Stimulated activated naive CD8-positive, alpha-beta T cell treated with anti-CD3 and anti-CD28 coated beads, Interleukin-15, amount 100 ng/mL, for 72 hours (primary cell): ENCODE results near the gene CACNB3.

Source experiments
- ATAC-seq: fragments of 150-1000 bp; cut with Tn5 transposase; 2 replicates; pipeline ENCODE4 v1.10.0; 2021; ENCODE audit warnings: mild to moderate bottlenecking, moderate library complexity
- DNase-seq, 2 donors: peaks; one replicate each; pipeline ENCODE4 v3.0.0; 2021 to 2022
- H3K27ac Mint-ChIP-seq, 2 donors: one replicate each; pipeline ENCODE4 v1.8.0; 2022; ENCODE audit warnings: mild to moderate bottlenecking in 2 of 2, mixed read lengths in 2 of 2, moderate library complexity in 2 of 2
- H3K27me3 Mint-ChIP-seq: one replicate; pipeline ENCODE4 v1.8.0; 2022; ENCODE audit warnings: mixed read lengths
- H3K4me1 Mint-ChIP-seq: one replicate; pipeline ENCODE4 v1.8.0; 2022; ENCODE audit warnings: mild to moderate bottlenecking, mixed read lengths
- H3K4me3 Mint-ChIP-seq, 2 donors: one replicate each; pipeline ENCODE4 v1.8.0; 2022; ENCODE audit warnings: mild to moderate bottlenecking in 2 of 2, mixed read lengths in 2 of 2, moderate library complexity in 1 of 2
- H3K9me3 Mint-ChIP-seq, 2 donors: one replicate each; pipeline ENCODE4 v1.8.0; 2022; ENCODE audit warnings: mixed read lengths in 2 of 2

Gene CACNB3

GRCh38 chr12:48782457-48783395, 35.6 kb upstream of the CACNB3 start:
- no peak overlapping the region for H3K4me3 Mint-ChIP-seq
- H3K27me3 Mint-ChIP-seq: peaks cover 47% of the 10 kb centered on the region
- peak; percentile 26 for ATAC-seq

GRCh38 chr12:48783432-48783831, 34.9 kb upstream of the CACNB3 start:
- ATAC-seq: no peak
- DNase-seq: no peak
- Mint-ChIP-seq H3K9me3 (no peaks in the 10 kb centered on the region), H3K4me3 (no peak overlapping the region), H3K27me3 (peaks cover 54% of the 10 kb centered on the region), H3K27ac (no peak overlapping the region), H3K4me1 (peaks cover 11% of the 10 kb centered on the region)

More at GRCh38 chr12:48782457-48783395, 35.6 kb upstream of the CACNB3 start:
- peaks cover 8% of the 10 kb centered on the region for H3K4me1 Mint-ChIP-seq
- no peaks in the 10 kb centered on the region for H3K9me3 Mint-ChIP-seq
- H3K27ac Mint-ChIP-seq: peak overlapping the region in 1 of 2 donors; percentile 30
- no peak for DNase-seq

DNA sequence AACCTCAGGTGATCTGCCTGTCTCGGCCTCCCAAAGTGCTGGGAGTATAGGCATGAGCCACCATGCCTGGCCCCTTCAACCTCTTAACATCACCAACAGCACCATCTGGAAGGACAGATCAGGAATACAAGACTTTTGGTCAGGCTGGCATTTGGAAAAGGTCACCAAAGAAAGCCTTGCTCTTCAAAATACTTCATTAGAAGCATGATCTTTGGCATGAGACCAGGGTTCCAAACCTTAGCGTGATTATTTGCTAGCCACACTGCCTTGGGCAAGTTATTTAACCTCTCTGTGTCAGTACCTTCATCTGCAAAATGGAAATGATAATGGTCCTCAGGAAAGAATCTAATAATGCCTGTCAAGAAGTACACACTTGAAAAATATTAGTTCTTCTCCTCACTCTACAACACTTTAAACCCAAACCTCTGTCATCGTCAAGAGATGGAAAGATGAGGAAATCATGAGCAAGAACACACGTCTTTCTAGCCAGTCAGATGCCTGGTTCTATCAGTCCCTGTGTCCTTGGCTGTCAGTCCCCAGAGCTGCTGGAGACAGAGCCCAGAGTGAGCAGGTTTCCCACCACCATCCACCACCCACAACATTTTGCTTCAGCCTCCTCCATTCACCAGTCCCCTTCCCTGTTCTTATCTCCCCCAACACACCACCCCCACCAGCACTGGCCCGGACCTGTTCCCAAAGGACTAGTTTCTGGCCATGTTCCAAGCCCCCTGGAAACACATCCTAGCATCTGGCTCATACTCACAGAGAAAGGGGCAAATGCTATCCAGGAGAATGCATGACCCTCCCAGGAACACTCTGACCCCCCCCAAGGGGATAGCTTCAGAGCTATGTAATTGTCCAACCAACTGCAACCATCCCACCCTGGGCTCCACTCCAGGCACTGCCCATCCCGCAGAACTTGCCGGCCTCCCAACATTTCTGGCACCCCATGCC, 31.4 kb upstream of the CACNB3 start:
- ATAC-seq: no peak
- Mint-ChIP-seq H3K27me3 (peaks cover 78% of the 10 kb centered on the region), H3K27ac (no peak overlapping the region), H3K9me3 (no peaks in the 10 kb centered on the region), H3K4me3 (no peak overlapping the region), H3K4me1 (peaks cover 16% of the 10 kb centered on the region)
- no peak for DNase-seq

DNA sequence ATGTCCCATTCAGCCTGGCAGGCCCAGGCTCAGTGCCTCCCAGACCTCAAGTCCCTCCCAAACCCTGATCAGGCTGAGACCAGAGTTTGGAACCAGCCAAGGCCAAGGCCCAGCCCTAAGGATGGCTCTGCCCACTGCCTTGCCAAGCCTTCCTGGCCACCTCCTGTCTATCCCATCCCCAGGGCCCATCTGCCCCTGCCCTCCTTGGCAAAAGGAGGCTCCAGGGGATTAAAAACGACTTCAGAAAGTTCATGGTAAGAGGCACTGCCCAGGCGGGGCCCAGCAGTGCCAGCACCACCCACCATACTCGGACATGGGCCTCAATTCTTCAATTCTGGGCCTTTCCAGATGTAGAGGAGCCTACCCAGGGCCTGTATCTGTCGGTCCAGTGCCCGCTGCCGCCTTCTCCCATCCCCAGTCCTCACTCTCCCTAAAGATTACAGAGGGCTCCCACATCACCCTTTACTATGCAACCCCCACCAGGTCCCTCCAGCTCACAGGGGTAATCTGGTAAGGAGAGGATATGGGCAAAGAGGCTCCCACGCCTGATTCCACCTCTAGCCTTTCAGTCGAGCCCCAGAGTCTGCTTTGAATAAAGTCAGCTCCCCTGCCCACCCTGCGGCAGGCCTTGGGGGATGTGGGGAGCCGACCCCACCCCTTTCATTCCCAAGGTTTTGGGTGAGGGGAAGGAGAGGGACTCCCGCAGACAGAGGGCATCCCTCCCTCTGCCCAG, 30.3 kb upstream of the CACNB3 start:
- H3K4me3 Mint-ChIP-seq: peak overlapping the region; percentile 76 to 80
- DNase-seq (no peak), ATAC-seq (peak; percentile 5)
- no peaks in the 10 kb centered on the region for H3K9me3 Mint-ChIP-seq
- H3K27ac Mint-ChIP-seq: no peak overlapping the region
- peaks cover 16% of the 10 kb centered on the region for H3K4me1 Mint-ChIP-seq
- peaks cover 69% of the 10 kb centered on the region for H3K27me3 Mint-ChIP-seq

GRCh38 chr12:48788524-48788853, 29.8 kb upstream of the CACNB3 start:
- ATAC-seq: no peak
- Mint-ChIP-seq H3K4me3 (peak overlapping the region; percentile 76 to 80), H3K27me3 (peaks cover 69% of the 10 kb centered on the region)

DNA sequence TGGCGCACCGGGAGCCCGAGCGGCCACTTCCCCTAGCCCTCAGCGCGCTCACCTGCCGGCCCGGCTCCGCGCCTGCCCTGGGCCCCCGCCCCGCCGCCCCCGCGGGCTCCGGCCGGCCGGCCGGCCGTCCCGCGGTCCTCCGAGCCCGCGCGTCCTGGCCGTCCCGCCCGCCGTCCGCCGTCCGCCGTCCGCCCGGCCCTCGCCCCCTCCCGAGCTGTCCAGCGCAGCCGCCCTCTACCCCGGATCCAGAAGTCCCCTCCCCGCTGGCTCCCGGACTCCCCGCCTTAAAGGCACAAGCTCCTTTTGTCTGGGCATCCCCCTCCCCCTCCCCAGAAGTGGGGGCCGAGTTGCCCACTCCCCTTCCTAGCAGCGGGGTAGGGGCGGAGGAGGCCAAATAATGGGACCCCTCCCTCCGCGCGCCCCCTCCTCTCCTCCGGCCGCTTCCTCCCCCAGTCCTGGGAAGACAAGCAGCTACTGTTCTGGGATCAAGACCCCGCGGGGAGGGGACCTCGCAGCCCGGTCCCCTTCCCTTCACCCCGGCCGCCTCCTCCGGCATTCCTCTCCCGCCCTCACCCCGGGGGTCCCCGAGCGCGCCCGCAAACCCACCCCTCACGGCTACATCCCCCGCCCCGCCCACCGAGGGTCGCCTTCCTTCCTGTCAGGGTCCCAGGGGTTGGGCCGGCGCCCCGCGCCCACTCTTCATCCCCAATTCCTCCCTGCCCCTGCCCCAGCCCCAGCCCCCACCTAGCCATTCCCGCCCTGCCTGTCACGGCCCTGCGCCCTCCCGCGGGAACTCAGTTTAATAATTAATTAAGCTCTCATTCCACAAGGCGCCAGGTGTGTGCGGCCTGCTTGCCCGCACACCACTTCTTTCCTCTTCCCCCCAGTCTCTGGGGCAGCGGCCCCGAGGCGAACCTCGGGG, 29.2 kb upstream of the CACNB3 start, which contains the start of gene ADCY6:
ADCY6 (minus strand) TSS at position 236 of the 922 bp plus-strand sequence. CDS start 5,655 bp downstream, outside the sequence.
- peak within 1 kb of the TSS in 1 of 2 donors; percentile 74 for H3K27ac Mint-ChIP-seq
- no peak for DNase-seq
- H3K4me1 Mint-ChIP-seq: peaks cover 16% of the 10 kb centered on the region
- H3K4me3 Mint-ChIP-seq: peak within 1 kb of the TSS; percentile 78 to 80
- peaks cover 69% of the 10 kb centered on the region for H3K27me3 Mint-ChIP-seq
- H3K9me3 Mint-ChIP-seq: no peaks in the 10 kb centered on the region
- peak; percentile 56 for ATAC-seq

More at GRCh38 chr12:48788524-48788853, 29.8 kb upstream of the CACNB3 start:
- no peaks in the 10 kb centered on the region for H3K9me3 Mint-ChIP-seq
- no peak for DNase-seq
- H3K27ac Mint-ChIP-seq: no peak overlapping the region
- peaks cover 16% of the 10 kb centered on the region for H3K4me1 Mint-ChIP-seq

DNA sequence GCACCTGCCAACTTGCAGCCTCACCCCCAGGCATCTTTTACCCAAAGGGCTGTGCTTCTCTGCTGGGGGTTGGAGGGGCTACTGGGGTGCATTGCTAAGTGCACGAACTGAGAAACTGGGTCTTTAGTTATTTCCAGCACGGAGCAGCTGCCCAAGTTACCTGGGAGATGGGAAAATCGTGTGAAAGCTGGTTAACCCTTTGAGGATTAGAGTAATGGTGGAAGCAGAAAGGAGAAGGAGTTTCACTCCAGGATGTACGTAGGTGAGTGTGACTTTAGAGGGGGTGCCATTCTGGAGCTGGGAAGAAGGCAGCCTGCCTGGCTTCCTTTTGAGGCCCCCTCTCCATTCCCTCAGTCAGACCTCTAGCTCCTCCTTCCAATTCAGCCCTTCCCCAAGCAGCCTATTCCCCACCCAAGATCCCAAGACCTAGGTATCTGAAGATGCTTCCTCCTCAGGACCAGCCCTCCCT, 28.4 kb upstream of the CACNB3 start:
- ATAC-seq: peak; percentile 13
- peak overlapping the region; percentile 76 to 80 for H3K4me3 Mint-ChIP-seq
- H3K27ac Mint-ChIP-seq: no peak overlapping the region

GRCh38 chr12:48793696-48794095, 24.6 kb upstream of the CACNB3 start:
- Mint-ChIP-seq H3K4me3 (no peak overlapping the region), H3K27me3 (peaks cover 31% of the 10 kb centered on the region), H3K27ac (no peak overlapping the region), H3K4me1 (peaks cover 22% of the 10 kb centered on the region), H3K9me3 (no peaks in the 10 kb centered on the region)
- no peak for ATAC-seq
- no peak for DNase-seq

More for the DNA sequence above, 28.4 kb upstream of the CACNB3 start:
- H3K4me1 Mint-ChIP-seq: peaks cover 16% of the 10 kb centered on the region
- peaks cover 66% of the 10 kb centered on the region for H3K27me3 Mint-ChIP-seq
- no peaks in the 10 kb centered on the region for H3K9me3 Mint-ChIP-seq
- DNase-seq: no peak

DNA sequence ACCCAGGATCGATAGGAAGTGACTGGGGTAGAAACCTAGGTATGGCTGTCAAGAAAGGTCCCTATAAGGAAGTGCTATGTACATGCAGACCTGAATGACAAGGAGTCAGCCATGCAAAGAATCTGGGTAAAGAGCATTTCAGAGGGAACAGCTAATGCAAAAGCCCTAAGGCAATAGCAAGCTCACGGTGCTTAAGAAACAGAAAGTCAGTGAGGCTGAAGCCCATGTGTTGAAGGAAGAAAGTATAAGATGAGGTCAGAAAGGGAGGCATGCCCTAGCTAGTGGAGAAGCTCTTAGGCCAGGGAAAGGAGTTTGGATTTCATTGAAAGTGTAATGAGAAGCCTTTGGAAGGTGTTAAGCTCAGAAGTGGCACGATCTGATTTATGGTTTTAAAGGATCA, 23.4 kb upstream of the CACNB3 start:
- no peak overlapping the region for H3K27ac Mint-ChIP-seq
- peaks cover 13% of the 10 kb centered on the region for H3K4me1 Mint-ChIP-seq
- no peak for ATAC-seq
- no peak overlapping the region for H3K4me3 Mint-ChIP-seq
- no peak for DNase-seq
- peaks cover 19% of the 10 kb centered on the region for H3K27me3 Mint-ChIP-seq
- no peaks in the 10 kb centered on the region for H3K9me3 Mint-ChIP-seq

- H3K9me3 Mint-ChIP-seq: no peaks in the 10 kb centered on the region
- DNase-seq (peak; percentile 39 to 55), ATAC-seq (peak; percentile 54)
- peaks cover 11% of the 10 kb centered on the region for H3K4me1 Mint-ChIP-seq
- H3K4me3 Mint-ChIP-seq: no peak overlapping the region
- peaks cover 19% of the 10 kb centered on the region for H3K27me3 Mint-ChIP-seq
- no peak overlapping the region for H3K27ac Mint-ChIP-seq
Observed at GRCh38 chr12:48795550-48796455, 22.5 kb upstream of the CACNB3 start.

- DNase-seq (peak in 1 of 2 donors; percentile 62), ATAC-seq (peak; percentile 98)
- Mint-ChIP-seq H3K27me3 (peaks cover 19% of the 10 kb centered on the region), H3K27ac (no peak overlapping the region), H3K4me1 (peaks cover 11% of the 10 kb centered on the region), H3K4me3 (no peak overlapping the region), H3K9me3 (no peaks in the 10 kb centered on the region)
Observed at GRCh38 chr12:48796976-48797375, 21.3 kb upstream of the CACNB3 start.

DNA sequence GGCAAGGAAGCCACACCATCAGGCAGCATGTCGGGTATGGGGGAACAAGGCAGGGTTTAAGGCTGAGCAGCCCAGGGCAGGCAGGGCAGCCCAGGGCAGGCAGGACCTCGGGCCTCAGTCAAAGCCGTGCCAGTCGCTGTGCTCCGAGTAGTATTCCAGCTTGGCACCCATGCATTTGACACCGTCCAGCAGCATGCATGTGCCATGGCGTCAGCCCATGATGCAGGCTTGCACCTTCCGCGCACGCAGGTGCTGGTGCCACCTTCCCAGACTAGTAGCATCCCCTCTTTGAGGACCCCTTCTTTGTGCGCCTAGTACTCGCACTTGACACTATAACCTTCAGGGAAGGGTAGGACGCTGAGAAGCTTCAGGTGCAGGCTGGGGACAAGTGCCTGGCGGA, 17.8 kb upstream of the CACNB3 start:
- H3K27me3 Mint-ChIP-seq: peaks cover 12% of the 10 kb centered on the region
- no peak overlapping the region for H3K4me3 Mint-ChIP-seq
- DNase-seq: no peak
- H3K4me1 Mint-ChIP-seq: peaks cover 18% of the 10 kb centered on the region
- no peak for ATAC-seq
- no peaks in the 10 kb centered on the region for H3K9me3 Mint-ChIP-seq
- no peak overlapping the region for H3K27ac Mint-ChIP-seq

GRCh38 chr12:48800971-48801370, 17.3 kb upstream of the CACNB3 start:
- DNase-seq: no peak

More at GRCh38 chr12:48800971-48801370, 17.3 kb upstream of the CACNB3 start:
- Mint-ChIP-seq H3K27me3 (peaks cover 12% of the 10 kb centered on the region), H3K4me3 (no peak overlapping the region), H3K9me3 (no peaks in the 10 kb centered on the region), H3K4me1 (peaks cover 15% of the 10 kb centered on the region), H3K27ac (no peak overlapping the region)
- ATAC-seq: no peak
